Stimulated activated CD8-positive, alpha-beta memory T cell treated with anti-CD3 and anti-CD28 coated beads, Interleukin-15, amount 100 ng/mL, for 24 hours (primary cell): ENCODE measurements around the gene LRP1B.
"Not testable (repeated sequence)": the region's sequence is repeated elsewhere in the genome, so short reads cannot be mapped to it uniquely, and the experiment has no call there.

Source experiments
- DNase-seq: peaks from one replicate; pipeline ENCODE4 v3.0.0-alpha.2; 2020; ENCODE audit warnings: low read depth

Gene LRP1B

DNA sequence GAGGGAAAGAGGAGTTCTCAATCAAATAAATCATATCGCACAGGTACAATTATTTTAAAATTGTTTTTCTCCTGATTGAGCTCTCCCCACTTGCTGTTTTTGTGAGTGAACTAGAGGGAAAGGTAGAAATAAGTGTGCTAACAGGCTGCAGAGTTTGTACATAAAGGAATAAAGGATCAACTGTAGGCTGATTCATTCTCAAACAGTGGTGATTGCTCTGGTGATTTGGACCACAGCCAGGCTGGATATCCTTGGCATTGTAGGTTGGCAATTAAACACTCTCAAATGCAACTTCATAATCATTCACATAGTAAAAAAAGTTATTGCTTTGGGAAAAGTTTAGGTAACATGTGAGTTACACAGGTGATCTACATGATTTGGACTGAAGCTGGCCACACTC is 29.8 kb downstream of the LRP1B start:
- no peak for DNase-seq

DNA sequence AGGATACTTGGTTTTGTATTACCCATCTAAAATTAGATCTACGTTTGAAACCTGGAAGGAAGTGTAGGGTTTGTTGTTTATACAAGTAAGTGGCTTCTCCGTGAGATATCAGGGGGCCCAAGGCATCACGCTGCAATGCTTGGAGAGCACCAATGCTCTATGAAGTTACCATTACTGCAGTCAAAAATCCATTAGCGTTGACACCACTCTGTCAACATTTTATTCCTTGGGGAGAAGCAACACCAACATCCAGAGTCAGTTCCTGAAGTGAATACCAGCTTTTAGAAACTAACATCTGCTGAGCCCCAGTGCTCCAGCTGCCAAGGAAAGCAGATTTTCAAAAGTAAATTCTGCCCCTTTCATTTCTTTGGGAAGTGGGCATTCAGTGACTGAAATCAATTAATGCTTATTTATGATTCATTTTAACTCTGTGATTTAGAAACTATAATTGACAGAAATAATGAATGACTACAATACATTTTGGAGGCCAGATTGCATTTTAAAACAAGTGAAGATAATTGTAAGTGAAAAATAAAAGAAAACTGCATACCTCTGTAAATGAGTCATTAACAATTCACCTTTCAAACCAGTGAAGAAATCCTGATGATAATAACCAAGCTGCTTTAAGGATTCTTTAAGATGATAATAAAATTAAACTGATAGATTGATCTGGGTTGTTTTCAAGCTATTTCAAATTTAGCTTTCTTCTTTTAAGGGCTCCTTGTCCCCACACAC is 30.5 kb downstream of the LRP1B start:
- no peak for DNase-seq

GRCh38 chr2:142097711-142098110 is 33.1 kb downstream of the LRP1B start:
- DNase-seq = no peak

DNA sequence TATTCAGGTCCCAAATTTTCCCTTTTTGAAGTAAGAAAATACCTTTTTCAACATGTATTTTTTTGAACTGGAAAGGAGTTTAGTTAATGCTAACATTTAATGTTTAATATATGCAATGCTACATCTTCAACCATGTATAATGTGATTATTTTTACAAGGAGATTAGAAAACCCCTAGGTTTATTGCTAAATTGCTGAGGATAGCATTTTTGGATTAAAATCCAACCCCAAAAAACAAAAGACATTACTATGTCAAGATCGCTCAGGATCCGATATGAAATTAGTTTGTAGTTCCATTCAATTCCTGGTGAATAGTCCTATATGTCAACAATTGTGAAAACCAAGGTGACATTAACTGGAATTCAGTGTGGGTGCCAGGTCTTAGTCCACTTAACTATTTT is 35.2 kb downstream of the LRP1B start:
- no peak for DNase-seq

DNA sequence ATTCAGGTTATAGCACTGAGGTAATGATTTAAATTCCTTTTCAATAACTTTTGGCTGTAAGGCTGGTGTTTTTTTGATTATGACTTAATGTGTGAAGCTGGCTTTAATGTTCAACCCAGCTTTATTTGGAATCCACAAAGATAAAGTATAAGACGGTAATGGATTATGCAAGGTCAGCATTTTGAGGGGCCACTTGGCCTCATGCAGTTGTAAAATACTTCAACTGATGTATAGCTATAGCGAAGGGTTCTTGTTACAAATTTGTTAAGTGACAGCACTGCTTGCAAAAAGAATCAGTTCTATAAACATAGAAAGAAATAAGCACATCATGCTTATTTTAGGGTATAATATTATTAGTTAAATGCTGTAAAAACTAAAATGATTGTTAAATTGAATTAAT is 36.6 kb downstream of the LRP1B start:
- no peak for DNase-seq

DNA sequence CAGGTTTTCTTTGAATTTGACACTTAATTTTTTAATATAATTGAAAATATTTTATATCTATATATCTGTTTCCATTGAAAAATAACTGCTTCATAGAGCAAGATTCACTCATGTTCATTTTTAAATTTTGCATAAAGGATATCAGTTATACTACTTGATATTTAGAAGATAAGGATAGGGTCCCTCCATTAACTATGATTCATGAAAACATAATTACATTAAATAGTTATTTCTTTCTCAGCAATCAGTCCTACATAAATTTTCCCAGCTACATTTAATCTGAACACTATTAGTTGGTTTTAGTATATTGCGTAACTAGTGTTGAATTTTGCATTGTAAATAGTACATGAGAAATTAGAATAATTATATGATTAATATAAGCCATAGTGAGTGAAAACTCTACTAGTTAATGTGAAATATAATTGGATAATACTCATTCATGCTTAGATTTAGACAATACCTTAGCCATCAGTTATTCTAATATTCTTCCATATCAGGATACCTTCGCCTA is 42.7 kb downstream of the LRP1B start:
- no peak for DNase-seq

DNA sequence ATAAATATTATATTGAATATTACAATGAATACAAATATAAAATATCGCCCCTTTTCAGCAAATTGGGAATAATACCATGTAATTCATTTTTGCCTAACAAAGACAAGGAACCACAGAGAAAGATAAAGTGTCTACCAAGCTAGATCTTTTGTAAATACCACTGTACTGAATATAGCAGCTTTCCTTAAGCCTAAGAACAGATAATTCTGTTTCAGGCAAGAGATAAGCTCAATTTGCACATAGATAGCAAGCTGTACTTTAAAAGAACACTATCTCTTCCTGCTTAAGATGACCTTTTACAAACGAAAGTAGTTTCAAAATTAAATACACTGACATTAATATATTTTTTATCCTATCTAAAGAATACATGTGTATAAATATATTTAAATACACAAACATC is 43.2 kb downstream of the LRP1B start:
- not testable (repeated sequence) for DNase-seq

DNA sequence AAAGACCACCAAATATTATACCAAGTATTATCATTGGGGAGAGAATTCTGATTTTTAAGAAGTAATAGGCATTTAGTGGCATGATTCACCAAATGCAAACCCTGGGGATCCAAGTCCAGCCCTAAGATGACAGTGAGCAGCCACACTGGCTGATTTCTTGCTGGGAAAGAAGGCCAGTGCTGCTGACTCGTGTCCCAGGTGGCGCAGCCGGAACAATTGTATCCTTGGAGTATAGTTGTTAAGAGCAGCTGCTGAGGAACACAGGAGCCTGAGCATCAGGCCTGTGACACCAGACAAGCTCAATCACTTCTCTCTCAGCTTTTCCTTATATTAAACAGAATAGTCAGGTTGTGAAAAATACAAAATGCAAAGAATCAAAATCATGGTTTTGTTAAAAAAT is 48.4 kb downstream of the LRP1B start:
- DNase-seq = no peak

- no peak for DNase-seq
These were observed 54.5 kb downstream of the LRP1B start for GRCh38 chr2:142076317-142076716.

DNA sequence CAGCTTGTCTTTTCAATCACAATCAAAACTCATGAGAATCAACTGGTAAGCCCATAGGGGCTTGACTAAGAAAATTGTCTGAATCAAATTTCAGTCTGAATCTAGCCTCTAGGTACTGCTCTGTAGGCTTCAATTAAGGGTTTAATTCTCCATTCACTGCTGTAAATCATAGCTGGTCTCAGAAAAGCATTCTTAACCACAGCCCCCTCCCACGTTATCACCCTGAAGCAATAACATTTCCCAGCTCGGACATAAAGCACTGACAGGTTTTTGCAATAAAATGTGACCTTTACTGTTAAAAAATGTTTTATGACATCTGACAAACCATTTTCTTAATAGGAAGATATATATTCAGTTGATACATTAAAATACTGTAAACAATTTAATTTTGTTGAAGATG is 55.0 kb downstream of the LRP1B start:
- DNase-seq = no peak

GRCh38 chr2:142069251-142069888 is 61.4 kb downstream of the LRP1B start:
- DNase-seq = no peak

GRCh38 chr2:142065700-142066099 is 65.1 kb downstream of the LRP1B start:
- no peak for DNase-seq

GRCh38 chr2:142065156-142065555 is 65.7 kb downstream of the LRP1B start:
- DNase-seq = no peak

GRCh38 chr2:142061733-142062132 is 69.1 kb downstream of the LRP1B start:
- no peak for DNase-seq

- DNase-seq = no peak
These were observed 72.7 kb downstream of the LRP1B start for GRCh38 chr2:142058149-142058548.

- no peak for DNase-seq
These were observed 74.0 kb downstream of the LRP1B start for GRCh38 chr2:142056784-142057183.

DNA sequence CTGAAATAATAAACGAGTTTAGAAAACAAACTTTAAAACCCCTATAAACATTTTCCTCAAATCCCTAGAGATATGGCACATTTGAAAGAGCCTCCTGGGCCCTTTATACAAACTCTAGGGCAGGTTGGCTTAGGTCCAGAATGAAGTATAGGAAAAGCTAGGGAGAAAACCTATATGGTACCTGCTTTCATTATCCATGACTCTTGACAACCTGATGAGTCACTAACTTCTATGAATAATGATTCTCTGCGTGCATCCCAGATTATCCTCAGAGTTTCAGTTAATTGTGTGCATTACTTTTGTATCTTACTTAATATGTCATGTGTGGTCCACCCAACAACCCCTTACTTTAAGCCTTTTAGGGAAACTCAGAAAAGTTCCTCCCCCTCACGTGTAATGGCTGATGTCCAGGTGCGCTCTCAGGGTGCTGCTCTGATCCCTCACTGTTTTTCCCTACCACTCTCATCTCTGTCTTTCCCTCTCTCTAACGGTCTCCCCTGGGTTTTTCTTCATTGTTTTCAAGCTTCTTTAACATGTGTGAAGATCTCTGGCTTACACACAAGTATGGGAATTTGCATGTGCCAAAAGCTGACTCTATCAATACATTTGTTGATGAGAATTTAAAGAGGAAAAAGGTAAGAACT is 78.5 kb downstream of the LRP1B start:
- no peak for DNase-seq

GRCh38 chr2:142048581-142048980 is 82.2 kb downstream of the LRP1B start:
- DNase-seq = no peak

- DNase-seq = no peak
These were observed 85.2 kb downstream of the LRP1B start for GRCh38 chr2:142045641-142046040.

GRCh38 chr2:142044197-142044596 is 86.6 kb downstream of the LRP1B start:
- no peak for DNase-seq

- no peak for DNase-seq
These were observed 88.1 kb downstream of the LRP1B start for GRCh38 chr2:142042536-142043199.

- DNase-seq = no peak
These were observed 88.8 kb downstream of the LRP1B start for GRCh38 chr2:142041996-142042395.

DNA sequence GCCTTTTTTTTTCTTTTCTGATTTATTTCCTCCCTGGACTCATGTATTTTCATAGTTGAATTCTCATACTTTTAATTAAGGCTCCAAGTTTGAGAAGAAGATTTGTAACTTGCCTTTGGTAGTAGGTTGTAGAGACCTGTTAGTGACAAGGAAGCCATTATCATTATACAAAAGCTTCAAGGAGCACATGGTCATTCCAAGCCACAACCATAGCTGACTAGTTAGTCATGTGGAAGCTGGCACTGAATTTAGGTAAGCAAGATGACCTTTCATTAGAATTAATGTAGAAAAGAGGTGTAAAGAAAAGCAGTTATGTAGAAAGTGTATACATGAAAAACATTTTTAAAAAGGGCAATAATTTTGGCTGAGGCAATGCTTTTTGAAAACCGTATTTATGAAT is 89.7 kb downstream of the LRP1B start:
- no peak for DNase-seq
